BLaER1 (cell line): ENCODE results near the gene ZNF778.

Source experiments
- H3K27ac ChIP-seq: shearing (Covaris generic); formaldehyde crosslinking; 2 replicates; pipeline ENCODE4 v1.8.1; 2022
- H3K27me3 ChIP-seq: shearing (Covaris generic); formaldehyde crosslinking; 2 replicates; pipeline ENCODE4 v1.8.1; 2022
- H3K36me3 ChIP-seq: shearing (Covaris generic); formaldehyde crosslinking; 2 replicates; pipeline ENCODE4 v1.8.1; 2022
- H3K4me1 ChIP-seq: shearing (Covaris generic); formaldehyde crosslinking; 2 replicates; pipeline ENCODE4 v1.8.1; 2022
- H3K4me2 ChIP-seq: shearing (Covaris generic); formaldehyde crosslinking; 2 replicates; pipeline ENCODE4 v1.8.1; 2022
- H3K4me3 ChIP-seq: shearing (Covaris generic); formaldehyde crosslinking; 2 replicates; pipeline ENCODE4 v1.8.1; 2022
- H3K9ac ChIP-seq: shearing (Covaris generic); formaldehyde crosslinking; 2 replicates; pipeline ENCODE4 v1.8.1; 2022
- H3K9me3 ChIP-seq: shearing (Covaris generic); formaldehyde crosslinking; 2 replicates; pipeline ENCODE4 v1.8.1; 2022
- H4K20me1 ChIP-seq: shearing (Covaris generic); formaldehyde crosslinking; 2 replicates; pipeline ENCODE4 v1.8.1; 2022
- Cebpa-rat ChIP-seq: shearing (Covaris generic); IDR thresholded peaks from 2 replicates; pipeline ENCODE4 v1.8.1; 2022

The ZNF778 gene

GRCh38 chr16:89217388-89218191 lies at the start of gene ZNF778:
Gene ZNF778 (plus strand): TSS chr16:89217703. CDS start chr16:89221128, 3,425 bp downstream.
- Histone ChIP-seq H3K27me3 (no peaks in the 10 kb centered on the region), H3K4me1 (peaks cover 31% of the 10 kb centered on the region), H3K36me3 (peaks cover 31% of the 10 kb centered on the region), H3K4me2 (peak within 1 kb of the TSS; percentile 93), H3K9me3 (no peaks in the 10 kb centered on the region), H3K9ac (peak within 1 kb of the TSS; percentile 94), H4K20me1 (peaks cover 14% of the 10 kb centered on the region; the same call in 1 of the 2 replicates), H3K4me3 (peak within 1 kb of the TSS; percentile 82), H3K27ac (peak within 1 kb of the TSS; percentile 91)
- TF ChIP-seq Cebpa-rat = no peak

GRCh38 chr16:89168381-89169189 lies 48.9 kb upstream of the ZNF778 start:
- H3K4me2 ChIP-seq = peak overlapping the region; percentile 98
- no peak for TF ChIP-seq Cebpa-rat
- no peaks in the 10 kb centered on the region for H3K27me3 ChIP-seq
- H3K9ac ChIP-seq = no peak overlapping the region
- no peaks in the 10 kb centered on the region for H3K36me3 ChIP-seq
- peaks cover 8% of the 10 kb centered on the region; the same call in 1 of the 2 replicates for H4K20me1 ChIP-seq
- H3K4me3 ChIP-seq = no peak overlapping the region
- H3K9me3 ChIP-seq = no peaks in the 10 kb centered on the region
- no peak overlapping the region; the same call in 1 of the 2 replicates for H3K27ac ChIP-seq
- H3K4me1 ChIP-seq = peaks cover 77% of the 10 kb centered on the region

GRCh38 chr16:89169778-89170177 lies 47.7 kb upstream of the ZNF778 start:
- Histone ChIP-seq H3K27ac (no peak overlapping the region), H3K36me3 (no peaks in the 10 kb centered on the region), H3K27me3 (no peaks in the 10 kb centered on the region), H3K4me2 (peak overlapping the region; percentile 98), H3K9ac (0 out of 2 replicates have a peak overlapping the region, but pooled peaks have one; percentile 0), H3K4me3 (peak overlapping the region; percentile 1; the same call in 1 of the 2 replicates), H3K4me1 (peaks cover 79% of the 10 kb centered on the region), H4K20me1 (peaks cover 8% of the 10 kb centered on the region; the same call in 1 of the 2 replicates), H3K9me3 (no peaks in the 10 kb centered on the region)
- no peak for TF ChIP-seq Cebpa-rat

GRCh38 chr16:89170346-89171215 lies 46.9 kb upstream of the ZNF778 start:
- H3K4me2 ChIP-seq = peak overlapping the region; percentile 98
- no peaks in the 10 kb centered on the region for H3K27me3 ChIP-seq
- peak overlapping the region; percentile 59; the same call in 1 of the 2 replicates for H3K27ac ChIP-seq
- H3K4me3 ChIP-seq = peak overlapping the region; percentile 57
- H3K9me3 ChIP-seq = no peaks in the 10 kb centered on the region
- peaks cover 87% of the 10 kb centered on the region for H3K4me1 ChIP-seq
- H4K20me1 ChIP-seq = peaks cover 8% of the 10 kb centered on the region; the same call in 1 of the 2 replicates
- H3K36me3 ChIP-seq = no peaks in the 10 kb centered on the region
- TF ChIP-seq Cebpa-rat = no peak
- peak overlapping the region; percentile 35; the same call in 1 of the 2 replicates for H3K9ac ChIP-seq

- H3K36me3 ChIP-seq = no peaks in the 10 kb centered on the region
- peak within 1 kb of the TSS; percentile 98 for H3K4me2 ChIP-seq
- H3K9ac ChIP-seq = peak within 1 kb of the TSS; percentile 38; the same call in 1 of the 2 replicates
- H3K4me3 ChIP-seq = peak within 1 kb of the TSS; percentile 57
- H3K27me3 ChIP-seq = no peaks in the 10 kb centered on the region
- H3K27ac ChIP-seq = peak within 1 kb of the TSS; percentile 85; the same call in 1 of the 2 replicates
- TF ChIP-seq Cebpa-rat = no peak
- H3K4me1 ChIP-seq = peaks cover 96% of the 10 kb centered on the region
- H3K9me3 ChIP-seq = no peaks in the 10 kb centered on the region
- peaks cover 8% of the 10 kb centered on the region; the same call in 1 of the 2 replicates for H4K20me1 ChIP-seq
Measured at GRCh38 chr16:89171216-89172170, 46.0 kb upstream of the ZNF778 start, which contains the start of gene CDH15. Gene CDH15 (plus strand): TSS chr16:89171748. CDS start chr16:89171832, 84 bp downstream.

GRCh38 chr16:89172171-89172527 lies 45.4 kb upstream of the ZNF778 start:
- Histone ChIP-seq H3K27ac (0 out of 2 replicates have a peak overlapping the region, but pooled peaks have one; percentile 85), H3K27me3 (no peaks in the 10 kb centered on the region), H3K4me1 (peaks cover 96% of the 10 kb centered on the region), H3K36me3 (no peaks in the 10 kb centered on the region), H3K9ac (peak overlapping the region; percentile 38; the same call in 1 of the 2 replicates), H3K9me3 (no peaks in the 10 kb centered on the region), H4K20me1 (peaks cover 8% of the 10 kb centered on the region; the same call in 1 of the 2 replicates), H3K4me3 (peak overlapping the region; percentile 42; the same call in 1 of the 2 replicates), H3K4me2 (peak overlapping the region; percentile 93)
- no peak for TF ChIP-seq Cebpa-rat

GRCh38 chr16:89172528-89173173 lies 44.9 kb upstream of the ZNF778 start:
- peaks cover 96% of the 10 kb centered on the region for H3K4me1 ChIP-seq
- no peaks in the 10 kb centered on the region for H3K9me3 ChIP-seq
- H3K4me3 ChIP-seq = no peak overlapping the region; the same call in 1 of the 2 replicates
- TF ChIP-seq Cebpa-rat = no peak
- no peaks in the 10 kb centered on the region for H3K36me3 ChIP-seq
- H3K27me3 ChIP-seq = no peaks in the 10 kb centered on the region
- peak overlapping the region; percentile 93 for H3K4me2 ChIP-seq
- H3K9ac ChIP-seq = peak overlapping the region; percentile 38; the same call in 1 of the 2 replicates
- H3K27ac ChIP-seq = peak overlapping the region; percentile 85; the same call in 1 of the 2 replicates
- peaks cover 8% of the 10 kb centered on the region; the same call in 1 of the 2 replicates for H4K20me1 ChIP-seq
